Vein endothelial cell (primary cell): ENCODE results near the gene PANK1. TPM values are rescaled to one million over a fixed set of nuclear protein-coding genes. Genes with fewer than 3 reads are reported as not detected.

Experiments used
- small RNA-seq: library from RNA; depleted of rRNA; stranded (forward); fragments of <200 nt; gene quantifications from one replicate; pipeline ENCODE3, GENCODE V24; 2012
- total RNA-seq: library from RNA; depleted of rRNA; stranded (reverse); fragments of >200 nt; gene quantifications from 2 replicates; pipeline ENCODE4 v1.2.3, GENCODE V29; 2012

The PANK1 gene
- total RNA-seq = 2.0 and 3.2 TPM in 2 replicates

GRCh38 chr10:89644967-89645741 is at the start of gene PANK1:
PANK1 (minus strand) TSS chr10:89645242; CDS start chr10:89644891, 351 bp downstream.

GRCh38 chr10:89535171-89536012 is 109.7 kb downstream of the PANK1 start, which contains the start of gene SLC16A12:
SLC16A12 (minus strand) TSS chr10:89535594; CDS start chr10:89462578, 73,016 bp downstream.

Small RNA genes within 50 kb of the gene (small RNA-seq; reads per million reads assigned to genes)
- 261 reads per million, percentile 99 among the genes with 10 or more reads in this experiment for gene MIR107

Other genes starting within 250 kb of the PANK1 start
- 3.6 and 12.6 TPM in 2 replicates for gene IFIT5, start 230.7 kb downstream of the PANK1 start, total RNA-seq
- gene SLC16A12, start 109.6 kb downstream of the PANK1 start, total RNA-seq = 0.10 and 0.65 TPM in 2 replicates
- 8.8 and 15.0 TPM in 2 replicates for gene KIF20B, start 56.3 kb upstream of the PANK1 start, total RNA-seq